Measurements from ENCODE around the gene RARRES1. TPM values are rescaled to one million over a fixed set of nuclear protein-coding genes. Genes with fewer than 3 reads are reported as not detected.
"Not testable (repeated sequence)": the region's sequence is repeated elsewhere in the genome, so short reads cannot be mapped to it uniquely, and the experiment has no call there.

RARRES1 gene
- total and polyA plus RNA-seq, 7 donors, result 6.4 to 208 (median 14.6) TPM

- Histone ChIP-seq H3K36me3 (peaks cover 0 to 13% (median 7%) of the 10 kb centered on the region in 4 donors), H3K9me3 (no peaks in the 10 kb centered on the region), H3K27ac (no peak overlapping the region), H3K4me3 (no peak overlapping the region), H3K27me3 (no peaks in the 10 kb centered on the region), H3K4me1 (no peaks in the 10 kb centered on the region)
- no peak for DNase-seq
- intact Hi-C loops (cut with DNase I), result no loop called here
- 81 to 87% methylated on average over 4 of the region's 4 CpGs for WGBS, 2 donors
- no peak for TF ChIP-seq POLR2AphosphoS5 (IDR thresholded peaks at IDR 0.05)
These were observed 29.3 kb downstream of the RARRES1 start for GRCh38 chr3:158702815-158703481.

- no peak for DNase-seq
- no peak overlapping the region for H3K4me3 ChIP-seq
- 81 to 86% methylated on average over 4 of the region's 4 CpGs for WGBS, 2 donors
- H3K36me3 ChIP-seq, result peaks cover 0 to 5% (median 2%) of the 10 kb centered on the region in 4 donors
- H3K27me3 ChIP-seq, result no peaks in the 10 kb centered on the region
- intact Hi-C loops (cut with DNase I), result no loop called here
- H3K9me3 ChIP-seq, result no peaks in the 10 kb centered on the region
- H3K4me1 ChIP-seq, result no peaks in the 10 kb centered on the region
- TF ChIP-seq EP300 (IDR thresholded peaks at IDR 0.05) (no peak), CTCF (IDR thresholded peaks at IDR 0.05) (no peak), POLR2A (IDR thresholded peaks at IDR 0.05) (no peak), POLR2AphosphoS5 (IDR thresholded peaks at IDR 0.05) (no peak)
- H3K27ac ChIP-seq, result no peak overlapping the region
These were observed 30.7 kb downstream of the RARRES1 start for GRCh38 chr3:158701420-158702065.

GRCh38 chr3:158700559-158700958 is 31.7 kb downstream of the RARRES1 start:
- H3K27me3 ChIP-seq, result no peaks in the 10 kb centered on the region
- H3K4me1 ChIP-seq, result no peaks in the 10 kb centered on the region
- TF ChIP-seq POLR2A (IDR thresholded peaks at IDR 0.05), result no peak
- no peak for TF ChIP-seq EP300 (IDR thresholded peaks at IDR 0.05)
- no peak for TF ChIP-seq POLR2AphosphoS5 (IDR thresholded peaks at IDR 0.05)
- no peak for TF ChIP-seq CTCF (IDR thresholded peaks at IDR 0.05)
- peaks cover 0 to 5% (median 2%) of the 10 kb centered on the region in 4 donors for H3K36me3 ChIP-seq
- DNase-seq, result no peak
- H3K9me3 ChIP-seq, result no peaks in the 10 kb centered on the region
- intact Hi-C loops (cut with DNase I), result no loop called here
- no peak overlapping the region for H3K4me3 ChIP-seq
- H3K27ac ChIP-seq, result no peak overlapping the region

- H3K27ac ChIP-seq, result no peak overlapping the region
- DNase-seq, result no peak
These were observed 35.6 kb downstream of the RARRES1 start for GRCh38 chr3:158696618-158697017.

GRCh38 chr3:158693866-158694456 is 38.3 kb downstream of the RARRES1 start:
- H3K4me1 ChIP-seq; H3K4me3 ChIP-seq; intact Hi-C loops (cut with DNase I); H3K9me3 ChIP-seq; DNase-seq; H3K27me3 ChIP-seq; H3K27ac ChIP-seq: not testable (repeated sequence)
- peaks cover 0 to 49% (median 4%) of the 10 kb centered on the region in 4 donors for H3K36me3 ChIP-seq
- 81 to 97% methylated on average over 3 of the region's 3 CpGs for WGBS, 2 donors

More at GRCh38 chr3:158696618-158697017, 35.6 kb downstream of the RARRES1 start:
- TF ChIP-seq EP300 (IDR thresholded peaks at IDR 0.05), result no peak
- no peak for TF ChIP-seq CTCF (IDR thresholded peaks at IDR 0.05)
- TF ChIP-seq POLR2AphosphoS5 (IDR thresholded peaks at IDR 0.05), result no peak
- TF ChIP-seq POLR2A (IDR thresholded peaks at IDR 0.05), result no peak
- no peaks in the 10 kb centered on the region for H3K9me3 ChIP-seq
- peaks cover 0 to 33% (median 3%) of the 10 kb centered on the region in 4 donors for H3K36me3 ChIP-seq
- H3K4me1 ChIP-seq, result no peaks in the 10 kb centered on the region
- intact Hi-C loops (cut with DNase I), result no loop called here
- H3K27me3 ChIP-seq, result no peaks in the 10 kb centered on the region
- no peak overlapping the region for H3K4me3 ChIP-seq
- WGBS, 2 donors, result 63 to 69% methylated on average over 2 of the region's 2 CpGs

Data from sigmoid colon (tissue), 7 donors.